DMS79 treated with DMSO at 0.1 percent for 48 hours (cell line): Measurements from ENCODE around the gene CEMIP.
A peak's percentile ranks its signal among the peaks of the same experiment; 100 is the strongest.

Experiments
- DNase-seq: peaks from one replicate; lab custom pipeline; 2025; lab: John Stamatoyannopoulos, UW

CEMIP gene

GRCh38 chr15:80778964-80779657 lies at the start of gene CEMIP:
Gene CEMIP, plus strand, starts transcription at chr15:80779370. Its CDS starts 94,510 bp downstream, at chr15:80873880.
- DNase-seq = peak; percentile 50

- DNase-seq = no peak
Measured at GRCh38 chr15:80730387-80730786, 48.8 kb upstream of the CEMIP start.

GRCh38 chr15:80730926-80731325 lies 48.2 kb upstream of the CEMIP start:
- DNase-seq = no peak

- DNase-seq = no peak
Measured at GRCh38 chr15:80732167-80732566, 47.0 kb upstream of the CEMIP start.

DNA sequence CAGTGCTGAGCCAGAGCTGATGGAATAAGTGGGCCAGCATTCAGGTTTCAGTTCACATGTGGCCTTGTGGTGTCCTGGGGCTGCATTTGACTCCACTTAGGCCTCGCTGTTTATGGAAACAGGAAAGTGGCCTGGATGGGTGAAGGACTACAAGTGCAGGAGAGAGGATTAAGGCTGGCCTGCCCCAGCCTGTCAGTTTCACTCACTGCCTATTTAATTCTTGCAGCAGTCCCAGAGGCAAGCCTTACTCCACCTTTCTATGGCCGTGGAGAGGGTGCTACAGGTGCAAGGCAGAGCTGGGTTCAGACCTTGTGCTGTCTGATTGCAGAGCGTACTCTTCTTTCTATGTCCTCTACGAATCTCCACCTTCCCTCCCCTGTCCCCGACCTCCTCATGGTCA lies 46.4 kb upstream of the CEMIP start:
- peak; percentile 38 for DNase-seq

DNA sequence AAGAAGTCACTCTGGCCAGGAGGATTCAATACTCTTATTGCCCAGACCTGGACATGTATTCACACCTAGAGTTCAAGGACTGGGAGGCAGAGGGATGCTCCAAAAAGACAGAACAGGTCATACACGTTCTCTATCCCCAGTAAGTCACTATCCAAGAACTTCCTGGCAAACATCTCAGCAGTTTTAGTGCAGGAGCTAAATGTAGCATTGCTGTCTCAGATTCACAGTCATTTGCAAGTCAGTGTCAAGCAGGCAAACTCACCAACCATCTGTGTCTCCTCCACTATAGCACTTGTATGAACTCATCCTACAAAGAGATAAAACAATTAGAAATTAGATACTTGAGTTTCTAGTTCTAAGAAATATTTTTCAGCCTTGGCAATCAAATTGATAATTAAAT lies 45.7 kb upstream of the CEMIP start:
- DNase-seq = no peak

DNA sequence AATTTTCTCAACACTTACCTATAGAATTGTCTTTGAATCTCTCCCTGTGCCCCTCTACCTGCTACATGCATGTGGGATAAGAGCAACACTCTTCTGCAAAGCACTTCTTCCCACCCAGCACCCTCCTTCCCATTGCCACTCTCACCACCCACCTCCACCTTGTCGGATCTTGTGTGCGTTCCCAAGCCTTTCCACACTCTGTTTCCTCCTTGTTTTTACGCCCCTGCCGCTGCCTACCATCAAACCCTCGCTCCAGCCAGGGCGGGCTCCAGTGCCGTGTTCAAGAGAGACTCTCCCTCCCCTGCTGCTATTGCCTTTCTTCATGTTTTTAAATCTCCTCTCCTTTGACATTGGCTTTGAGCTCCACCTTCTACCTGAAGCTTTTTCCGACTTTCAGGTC lies 43.8 kb upstream of the CEMIP start:
- DNase-seq = no peak

GRCh38 chr15:80736560-80736959 lies 42.6 kb upstream of the CEMIP start:
- DNase-seq = peak; percentile 17

GRCh38 chr15:80739919-80740318 lies 39.3 kb upstream of the CEMIP start:
- DNase-seq = no peak

DNA sequence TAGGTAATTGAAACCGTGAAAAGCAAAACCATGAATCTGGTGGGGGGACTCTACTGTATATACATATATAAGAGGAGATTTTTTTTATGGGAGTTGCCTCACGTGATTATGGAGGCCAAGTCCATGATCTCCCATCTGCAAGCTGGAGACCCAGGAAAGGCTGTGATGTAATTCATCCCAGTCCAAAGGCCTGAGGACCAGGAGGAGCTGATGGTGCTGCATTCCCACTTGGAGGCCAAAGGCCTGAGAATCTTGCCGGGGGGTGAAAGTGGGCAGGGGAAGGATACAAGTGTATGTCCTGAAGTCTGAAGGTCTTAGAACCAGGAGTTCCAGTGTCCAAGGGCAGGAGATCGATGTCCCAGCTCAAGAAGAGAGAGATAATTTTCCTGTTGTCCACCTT lies 37.1 kb upstream of the CEMIP start:
- no peak for DNase-seq

GRCh38 chr15:80743189-80743833 lies 35.9 kb upstream of the CEMIP start:
- no peak for DNase-seq

- no peak for DNase-seq
Measured at GRCh38 chr15:80744415-80744814, 34.8 kb upstream of the CEMIP start.

GRCh38 chr15:80744826-80745225 lies 34.3 kb upstream of the CEMIP start:
- DNase-seq = no peak

GRCh38 chr15:80745888-80746287 lies 33.3 kb upstream of the CEMIP start:
- DNase-seq = no peak

GRCh38 chr15:80747317-80748053 lies 31.7 kb upstream of the CEMIP start:
- no peak for DNase-seq

GRCh38 chr15:80749589-80749988 lies 29.6 kb upstream of the CEMIP start:
- DNase-seq = no peak

DNA sequence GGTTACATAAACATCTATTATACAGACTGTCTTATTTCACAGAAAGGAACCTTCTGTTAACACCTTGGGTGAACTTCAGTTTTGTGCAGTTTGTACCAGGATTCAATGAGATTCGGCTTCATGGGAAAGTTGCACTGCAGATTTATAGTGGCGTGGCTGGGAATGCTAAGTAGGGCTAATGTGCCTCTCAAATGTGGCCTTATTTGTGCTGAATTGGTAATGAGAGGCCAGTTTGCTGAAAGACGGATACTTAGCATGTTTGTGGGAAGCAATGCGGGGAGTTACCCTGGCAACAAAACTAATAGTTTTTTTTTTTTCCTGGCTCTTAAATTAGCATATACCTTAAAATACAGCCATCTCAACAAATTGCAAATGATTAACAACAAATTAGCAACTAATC lies 28.6 kb upstream of the CEMIP start:
- DNase-seq = peak; percentile 2

DNA sequence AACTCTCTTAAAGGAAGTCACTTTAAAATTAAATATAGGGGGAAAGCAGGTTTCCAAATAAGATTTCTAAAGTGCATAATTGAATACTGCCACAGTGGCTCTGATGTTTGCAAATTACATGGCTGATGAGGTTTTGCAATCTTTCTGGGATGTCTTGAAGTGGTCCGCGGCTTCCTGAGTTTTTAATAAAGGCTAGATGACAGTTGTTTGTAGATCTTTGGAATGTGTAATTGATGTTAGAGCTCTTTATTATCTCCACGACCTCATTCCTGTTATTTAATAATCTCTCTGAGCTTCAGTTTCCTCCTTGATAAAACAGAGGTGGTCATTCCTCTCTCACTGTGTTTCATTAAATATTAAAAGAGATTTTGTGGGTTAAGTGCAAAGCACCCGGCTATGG lies 27.0 kb upstream of the CEMIP start:
- DNase-seq = no peak

DNA sequence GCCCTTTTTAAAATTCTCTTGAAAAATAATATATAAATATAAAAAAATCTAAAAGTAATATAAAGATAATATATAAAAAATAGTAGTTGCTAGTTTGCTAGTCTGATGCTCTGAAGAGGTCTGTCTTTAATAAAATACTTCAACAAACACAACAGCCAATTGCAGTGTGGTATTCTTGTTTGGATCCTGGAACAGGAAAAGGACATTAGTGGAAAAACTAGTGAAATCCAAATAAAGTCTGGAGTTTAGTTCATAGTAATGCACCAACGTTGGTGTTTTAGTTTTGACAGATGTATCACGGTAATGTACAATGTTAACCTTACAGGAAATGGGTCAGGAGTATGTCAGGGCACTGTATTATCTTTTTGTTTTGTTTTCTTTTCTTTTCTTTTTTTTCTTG lies 26.0 kb upstream of the CEMIP start:
- no peak for DNase-seq

DNA sequence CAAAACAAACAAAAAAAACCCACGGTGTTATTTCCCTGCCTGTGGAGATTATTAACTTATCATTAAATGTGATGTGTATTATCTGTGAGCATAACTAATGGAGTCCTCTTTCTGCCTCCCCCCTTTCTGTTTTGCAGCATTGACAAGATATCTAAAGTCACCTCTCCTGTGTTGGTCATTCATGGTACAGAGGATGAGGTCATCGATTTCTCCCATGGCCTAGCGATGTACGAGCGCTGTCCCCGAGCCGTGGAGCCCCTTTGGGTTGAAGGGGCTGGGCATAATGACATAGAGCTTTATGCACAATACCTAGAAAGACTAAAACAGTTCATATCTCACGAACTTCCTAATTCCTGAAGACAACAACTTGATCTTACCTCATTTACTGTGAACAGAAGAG lies 25.2 kb upstream of the CEMIP start:
- DNase-seq = no peak

- DNase-seq = no peak
Measured at GRCh38 chr15:80755885-80756284, 23.3 kb upstream of the CEMIP start.

DNA sequence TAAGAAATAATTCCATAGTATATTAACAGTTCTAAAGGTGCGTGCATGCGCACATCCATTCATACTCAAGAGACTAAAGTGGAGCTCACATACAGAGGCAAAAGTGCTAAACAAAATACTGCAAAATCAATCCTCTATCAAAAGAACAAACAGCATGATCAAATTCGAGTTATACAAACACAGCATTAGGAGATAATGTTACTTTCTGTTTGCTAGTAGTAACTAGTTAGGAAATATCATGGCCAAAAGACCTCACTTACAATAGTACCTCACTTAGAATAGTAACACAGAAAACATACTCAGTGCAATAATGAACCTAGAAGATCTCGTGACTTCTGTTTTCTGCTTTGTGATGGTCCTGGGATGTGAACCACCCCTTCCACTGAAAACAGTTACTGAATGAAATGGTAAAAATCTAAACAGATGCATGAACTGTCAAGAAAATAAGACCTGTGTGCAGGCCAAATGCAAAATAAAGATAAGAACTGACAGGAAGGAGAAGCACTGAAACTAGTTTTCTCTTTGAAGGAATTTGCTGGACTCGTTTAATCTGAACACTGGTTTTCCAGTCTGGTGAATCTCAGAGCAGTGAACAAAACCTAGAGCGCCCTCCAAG lies 20.9 kb upstream of the CEMIP start:
- DNase-seq = no peak

GRCh38 chr15:80760960-80761359 lies 18.2 kb upstream of the CEMIP start:
- DNase-seq = no peak
